ENCODE results near the gene SMOC2.

GRCh38 chr6:168468045-168468444 lies 27.1 kb downstream of the SMOC2 start:
- no peak for TF ChIP-seq CTCF (IDR thresholded peaks at IDR 0.05)
- no peak for TF ChIP-seq POLR2A (IDR thresholded peaks at IDR 0.05)

Measured in Peyer's patch (tissue), 4 donors.